Measurements from ENCODE around the gene C19orf25. TPM values are rescaled to one million over a fixed set of nuclear protein-coding genes. Genes with fewer than 3 reads are reported as not detected.
"Not testable (repeated sequence)": the region's sequence is repeated elsewhere in the genome, so short reads cannot be mapped to it uniquely, and the experiment has no call there.

C19orf25 gene
- total RNA-seq, 1 donor = 30.0 TPM

GRCh38 chr19:1445185-1445931, 33.7 kb downstream of the C19orf25 start:
- Histone ChIP-seq H3K36me3 (ENCODE audit: insufficient read depth, low read length) (peaks cover 30% of the 10 kb centered on the region), H3K27ac (ENCODE audit: low read depth, low read length) (no peak overlapping the region), H3K9me3 (ENCODE audit: low read depth, low read length) (no peaks in the 10 kb centered on the region), H3K79me2 (ENCODE audit: insufficient read depth, low read length) (peaks cover 17% of the 10 kb centered on the region), H3K4me1 (ENCODE audit: insufficient read depth, low read length) (peaks cover 3% of the 10 kb centered on the region), H2AFZ (ENCODE audit: low read length) (no peak overlapping the region), H3K27me3 (ENCODE audit: insufficient read depth, low read length) (peaks cover 45% of the 10 kb centered on the region), H3K4me2 (ENCODE audit: insufficient read depth, low read length) (peak overlapping the region; percentile 55), H4K20me1 (ENCODE audit: insufficient read depth, low read length) (peaks cover 53% of the 10 kb centered on the region), H3K4me3 (ENCODE audit: insufficient read depth, low read length) (peak overlapping the region; percentile 33)
- DNase-seq (ENCODE audit: insufficient read length, low spot score, missing footprints) = peak; percentile 100
- peak; percentile 72 for TF ChIP-seq CTCF (IDR thresholded peaks at IDR 0.05; ENCODE audit: extremely low read depth, low read depth, low read length)

DNA sequence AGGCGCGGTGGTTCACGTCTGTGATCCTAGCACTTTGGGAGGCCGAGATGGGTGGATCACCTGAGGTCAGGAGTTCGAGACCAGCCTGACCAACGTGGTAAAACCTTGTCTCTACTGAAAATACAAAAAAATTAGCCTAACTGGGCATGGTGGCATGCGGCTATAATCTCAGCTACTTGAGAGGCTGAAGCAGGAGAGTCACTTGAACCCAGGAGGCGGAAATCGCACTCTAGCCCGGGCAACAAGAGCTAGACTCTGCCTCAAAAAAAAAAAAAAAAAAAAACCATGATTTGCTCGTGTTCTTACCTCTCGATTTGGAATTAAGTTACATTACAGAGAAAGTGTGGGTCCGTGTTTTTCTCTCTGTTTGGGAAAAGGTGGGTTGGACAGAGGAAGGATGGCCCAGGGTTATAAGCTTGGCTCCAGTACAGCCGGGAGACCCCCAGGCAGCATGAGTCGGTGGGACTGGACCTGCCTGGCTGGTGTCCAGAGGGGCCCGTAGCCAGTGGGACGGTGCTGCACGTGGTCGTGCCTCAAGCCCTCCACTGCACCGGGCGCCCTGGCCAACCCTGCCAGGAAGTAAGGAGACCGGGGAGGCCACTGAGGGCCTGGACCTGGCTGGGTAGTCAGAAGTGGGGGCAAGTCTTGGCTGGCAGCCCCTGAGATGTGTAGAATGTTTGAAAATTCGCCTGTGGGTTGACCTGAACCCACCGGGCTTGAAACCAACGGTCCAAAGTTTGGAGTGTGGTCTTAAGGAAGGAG, 37.2 kb downstream of the C19orf25 start:
- peaks cover 58% of the 10 kb centered on the region for H4K20me1 ChIP-seq (ENCODE audit: insufficient read depth, low read length)
- H3K9me3 ChIP-seq (ENCODE audit: low read depth, low read length) = no peaks in the 10 kb centered on the region
- H3K27me3 ChIP-seq (ENCODE audit: insufficient read depth, low read length) = peaks cover 13% of the 10 kb centered on the region
- H3K4me2 ChIP-seq (ENCODE audit: insufficient read depth, low read length) = no peak overlapping the region
- TF ChIP-seq CTCF (IDR thresholded peaks at IDR 0.05; ENCODE audit: extremely low read depth, low read depth, low read length) = no peak
- H2AFZ ChIP-seq (ENCODE audit: low read length) = no peak overlapping the region
- no peak for DNase-seq (ENCODE audit: insufficient read length, low spot score, missing footprints)
- no peak overlapping the region for H3K4me3 ChIP-seq (ENCODE audit: insufficient read depth, low read length)
- H3K36me3 ChIP-seq (ENCODE audit: insufficient read depth, low read length) = peaks cover 38% of the 10 kb centered on the region
- H3K79me2 ChIP-seq (ENCODE audit: insufficient read depth, low read length) = peaks cover 38% of the 10 kb centered on the region
- no peak overlapping the region for H3K27ac ChIP-seq (ENCODE audit: low read depth, low read length)
- peaks cover 9% of the 10 kb centered on the region for H3K4me1 ChIP-seq (ENCODE audit: insufficient read depth, low read length)

DNA sequence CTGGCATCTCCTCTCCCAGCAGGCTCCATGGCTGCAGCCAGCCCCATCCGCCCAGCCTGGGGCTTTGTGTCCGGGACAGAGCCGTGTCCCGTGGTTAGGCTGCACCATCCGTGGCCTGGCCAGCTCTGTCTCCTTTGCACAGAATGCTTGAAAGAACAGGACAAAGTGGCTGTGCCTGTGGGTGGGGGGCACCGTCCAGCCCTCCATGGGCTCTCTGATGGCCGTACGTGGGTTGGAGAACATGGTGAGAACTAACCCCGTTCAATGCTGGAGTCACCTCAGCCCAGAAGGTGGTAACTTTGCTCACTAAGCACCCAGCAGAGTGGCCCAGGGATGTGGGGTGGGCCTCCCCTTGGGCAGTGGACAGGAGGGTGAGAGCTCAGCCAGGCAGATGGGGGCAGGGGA, 38.0 kb downstream of the C19orf25 start:
- Histone ChIP-seq H4K20me1 (ENCODE audit: insufficient read depth, low read length) (peaks cover 61% of the 10 kb centered on the region), H2AFZ (ENCODE audit: low read length) (no peak overlapping the region), H3K27me3 (ENCODE audit: insufficient read depth, low read length) (peaks cover 5% of the 10 kb centered on the region), H3K79me2 (ENCODE audit: insufficient read depth, low read length) (peaks cover 38% of the 10 kb centered on the region), H3K9me3 (ENCODE audit: low read depth, low read length) (no peaks in the 10 kb centered on the region), H3K27ac (ENCODE audit: low read depth, low read length) (no peak overlapping the region), H3K4me1 (ENCODE audit: insufficient read depth, low read length) (peaks cover 15% of the 10 kb centered on the region), H3K4me2 (ENCODE audit: insufficient read depth, low read length) (no peak overlapping the region), H3K4me3 (ENCODE audit: insufficient read depth, low read length) (no peak overlapping the region), H3K36me3 (ENCODE audit: insufficient read depth, low read length) (peaks cover 38% of the 10 kb centered on the region)
- no peak for DNase-seq (ENCODE audit: insufficient read length, low spot score, missing footprints)
- no peak for TF ChIP-seq CTCF (IDR thresholded peaks at IDR 0.05; ENCODE audit: extremely low read depth, low read depth, low read length)

- TF ChIP-seq CTCF (IDR thresholded peaks at IDR 0.05; ENCODE audit: extremely low read depth, low read depth, low read length) = no peak
- Histone ChIP-seq H3K4me3 (ENCODE audit: insufficient read depth, low read length) (no peak overlapping the region), H3K79me2 (ENCODE audit: insufficient read depth, low read length) (peaks cover 38% of the 10 kb centered on the region), H3K27me3 (ENCODE audit: insufficient read depth, low read length) (peaks cover 2% of the 10 kb centered on the region), H3K36me3 (ENCODE audit: insufficient read depth, low read length) (peaks cover 40% of the 10 kb centered on the region), H4K20me1 (ENCODE audit: insufficient read depth, low read length) (peaks cover 64% of the 10 kb centered on the region), H2AFZ (ENCODE audit: low read length) (no peak overlapping the region), H3K4me1 (ENCODE audit: insufficient read depth, low read length) (peaks cover 15% of the 10 kb centered on the region), H3K4me2 (ENCODE audit: insufficient read depth, low read length) (no peak overlapping the region), H3K27ac (ENCODE audit: low read depth, low read length) (no peak overlapping the region), H3K9me3 (ENCODE audit: low read depth, low read length) (no peaks in the 10 kb centered on the region)
- DNase-seq (ENCODE audit: insufficient read length, low spot score, missing footprints) = no peak
These were observed 38.6 kb downstream of the C19orf25 start for GRCh38 chr19:1440418-1440801.

DNA sequence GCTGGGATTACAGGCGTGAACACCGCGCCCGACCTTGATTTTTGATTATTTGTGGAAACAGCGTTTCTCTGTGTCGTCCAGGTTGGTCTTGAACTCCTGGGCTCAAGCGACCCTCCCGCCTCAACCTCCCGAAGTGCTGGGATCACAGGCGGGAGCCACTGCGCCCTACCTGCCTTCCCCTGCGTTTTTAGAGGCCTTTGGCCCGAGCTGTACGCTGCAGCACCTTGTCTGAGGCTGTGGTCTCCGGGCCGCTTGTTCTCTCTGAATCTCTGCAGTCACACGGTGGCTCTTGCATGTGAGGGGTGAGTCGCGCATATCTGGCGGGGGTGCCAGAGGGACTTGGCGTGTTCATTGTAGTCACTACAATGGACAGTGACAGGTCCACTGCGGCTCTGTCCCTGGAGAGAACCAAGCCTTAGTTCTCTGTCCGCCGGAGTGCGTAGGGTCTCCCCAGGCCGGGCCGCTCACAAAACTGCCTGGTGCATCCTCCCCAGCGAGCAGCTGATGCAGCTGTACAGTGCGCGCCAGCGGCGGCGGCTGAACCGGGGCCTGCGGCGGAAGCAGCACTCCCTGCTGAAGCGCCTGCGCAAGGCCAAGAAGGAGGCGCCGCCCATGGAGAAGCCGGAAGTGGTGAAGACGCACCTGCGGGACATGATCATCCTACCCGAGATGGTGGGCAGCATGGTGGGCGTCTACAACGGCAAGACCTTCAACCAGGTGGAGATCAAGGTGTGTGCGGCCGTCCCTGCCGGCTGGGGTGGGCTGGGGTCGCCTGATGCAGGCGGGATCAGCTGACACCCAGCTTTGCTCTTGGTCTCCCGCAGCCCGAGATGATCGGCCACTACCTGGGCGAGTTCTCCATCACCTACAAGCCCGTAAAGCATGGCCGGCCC, 39.2 kb downstream of the C19orf25 start:
- peaks cover 38% of the 10 kb centered on the region for H3K79me2 ChIP-seq (ENCODE audit: insufficient read depth, low read length)
- peaks cover 12% of the 10 kb centered on the region for H3K4me1 ChIP-seq (ENCODE audit: insufficient read depth, low read length)
- H2AFZ ChIP-seq (ENCODE audit: low read length); H3K27me3 ChIP-seq (ENCODE audit: insufficient read depth, low read length); H3K9me3 ChIP-seq (ENCODE audit: low read depth, low read length): not testable (repeated sequence)
- H3K4me2 ChIP-seq (ENCODE audit: insufficient read depth, low read length) = peak overlapping the region; percentile 92
- H3K27ac ChIP-seq (ENCODE audit: low read depth, low read length) = peak overlapping the region; percentile 91
- peaks cover 62% of the 10 kb centered on the region for H4K20me1 ChIP-seq (ENCODE audit: insufficient read depth, low read length)
- H3K4me3 ChIP-seq (ENCODE audit: insufficient read depth, low read length) = peak overlapping the region; percentile 98
- DNase-seq (ENCODE audit: insufficient read length, low spot score, missing footprints) = peak; percentile 95
- H3K36me3 ChIP-seq (ENCODE audit: insufficient read depth, low read length) = peaks cover 44% of the 10 kb centered on the region
